Smooth muscle cell (in vitro differentiated cells): Measurements from ENCODE around the gene PGR. TPM values are rescaled to one million over a fixed set of nuclear protein-coding genes. Genes with fewer than 3 reads are reported as not detected.

Source experiments
- DNase-seq: peaks from one replicate; lab custom pipeline; 2025; ENCODE audit not compliant: unreplicated experiment; lab: John Stamatoyannopoulos, UW
- H2AFZ ChIP-seq: fragments of 200-600 bp; sonication (generic); 2 replicates; pipeline ENCODE4 v1.6.0; 2016; ENCODE audit warnings: antibody characterized with exemption, low read depth, mild to moderate bottlenecking
- H3F3A ChIP-seq: fragments of 200-600 bp; sonication (generic); 2 replicates; pipeline ENCODE4 v1.6.0; 2017; ENCODE audit warnings: antibody characterized with exemption, low read depth
- H3K27ac ChIP-seq: fragments of 200-600 bp; sonication (generic); 2 replicates; pipeline ENCODE4 v1.5.1; 2016; ENCODE audit warnings: low read depth, mild to moderate bottlenecking
- H3K27me3 ChIP-seq: fragments of 200-600 bp; sonication (generic); 2 replicates; pipeline ENCODE4 v1.6.1; 2016; ENCODE audit warnings: low read depth, mild to moderate bottlenecking
- H3K36me3 ChIP-seq: fragments of 200-600 bp; sonication (generic); 2 replicates; pipeline ENCODE4 v1.5.1; 2016; ENCODE audit warnings: low read depth
- H3K4me1 ChIP-seq: fragments of 200-600 bp; sonication (generic); 2 replicates; pipeline ENCODE4 v1.5.1; 2016; ENCODE audit warnings: low read depth
- H3K4me2 ChIP-seq: fragments of 200-600 bp; sonication (generic); 2 replicates; pipeline ENCODE4 v1.6.0; 2016; ENCODE audit warnings: mild to moderate bottlenecking
- H3K4me3 ChIP-seq: fragments of 200-600 bp; sonication (generic); 2 replicates; pipeline ENCODE4 v1.5.1; 2016; ENCODE audit warnings: mild to moderate bottlenecking
- H3K79me2 ChIP-seq: fragments of 200-600 bp; sonication (generic); 2 replicates; pipeline ENCODE4 v1.6.0; 2016; ENCODE audit warnings: low read depth, mild to moderate bottlenecking
- H3K9ac ChIP-seq: fragments of 200-600 bp; sonication (generic); 2 replicates; pipeline ENCODE4 v1.6.0; 2016; ENCODE audit warnings: low read depth
- H3K9me3 ChIP-seq: fragments of 200-600 bp; sonication (generic); replicated peaks from 2 replicates; pipeline ENCODE4 v1.5.1; 2016; ENCODE audit warnings: low read depth
- H4K20me1 ChIP-seq: fragments of 200-600 bp; sonication (generic); 2 replicates; pipeline ENCODE4 v1.6.0; 2016; ENCODE audit warnings: low read depth
- WGBS: methylation state at CpG from one replicate; pipeline ENCODE4 v1.1.7; 2016; ENCODE audit warnings: low lambda C conversion rate; 5-methylcytosine and 5-hydroxymethylcytosine counted together
- polyA plus RNA-seq: library from polyadenylated mRNA; unstranded; fragments of >200 nt; fragmentation: Nextera tagmentation; extraction: Ambion mirVana; gene quantifications from 2 replicates; pipeline ENCODE4 v1.2.1, GENCODE V29; 2016
- total RNA-seq: library from RNA; depleted of rRNA; stranded (reverse); fragments of >200 nt; gene quantifications from 2 replicates; pipeline ENCODE4 v1.2.3, GENCODE V29; 2014
- TF ChIP-seq, protein P1 (sequence below): fragments of 200-600 bp; sonication (generic); IDR thresholded peaks from 2 replicates; pipeline ENCODE4 v1.5.1; 2017; ENCODE audit warnings: borderline replicate concordance, mild to moderate bottlenecking, antibody characterized with exemption; ENCODE audit not compliant: insufficient read depth, poor library complexity, severe bottlenecking

PGR gene
- total and polyA plus RNA-seq, 2 experiments from 2014 or later = 0.27 to 0.85 TPM

- no peaks in the 10 kb centered on the region for H3K79me2 ChIP-seq
- TF ChIP-seq, protein P1, sequence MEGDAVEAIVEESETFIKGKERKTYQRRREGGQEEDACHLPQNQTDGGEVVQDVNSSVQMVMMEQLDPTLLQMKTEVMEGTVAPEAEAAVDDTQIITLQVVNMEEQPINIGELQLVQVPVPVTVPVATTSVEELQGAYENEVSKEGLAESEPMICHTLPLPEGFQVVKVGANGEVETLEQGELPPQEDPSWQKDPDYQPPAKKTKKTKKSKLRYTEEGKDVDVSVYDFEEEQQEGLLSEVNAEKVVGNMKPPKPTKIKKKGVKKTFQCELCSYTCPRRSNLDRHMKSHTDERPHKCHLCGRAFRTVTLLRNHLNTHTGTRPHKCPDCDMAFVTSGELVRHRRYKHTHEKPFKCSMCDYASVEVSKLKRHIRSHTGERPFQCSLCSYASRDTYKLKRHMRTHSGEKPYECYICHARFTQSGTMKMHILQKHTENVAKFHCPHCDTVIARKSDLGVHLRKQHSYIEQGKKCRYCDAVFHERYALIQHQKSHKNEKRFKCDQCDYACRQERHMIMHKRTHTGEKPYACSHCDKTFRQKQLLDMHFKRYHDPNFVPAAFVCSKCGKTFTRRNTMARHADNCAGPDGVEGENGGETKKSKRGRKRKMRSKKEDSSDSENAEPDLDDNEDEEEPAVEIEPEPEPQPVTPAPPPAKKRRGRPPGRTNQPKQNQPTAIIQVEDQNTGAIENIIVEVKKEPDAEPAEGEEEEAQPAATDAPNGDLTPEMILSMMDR = no peak
- H3K36me3 ChIP-seq = no peaks in the 10 kb centered on the region
- no peak overlapping the region for H3K9ac ChIP-seq
- no peaks in the 10 kb centered on the region for H3F3A ChIP-seq
- no peaks in the 10 kb centered on the region for H3K4me1 ChIP-seq
- no peaks in the 10 kb centered on the region for H4K20me1 ChIP-seq
- WGBS = 36% methylated on average over 2 of the region's 2 CpGs
- H2AFZ ChIP-seq = no peak overlapping the region
- DNase-seq = no peak
- H3K27ac ChIP-seq = no peak overlapping the region
- no peak overlapping the region for H3K4me3 ChIP-seq
- H3K9me3 ChIP-seq = no peaks in the 10 kb centered on the region
- no peak overlapping the region for H3K4me2 ChIP-seq
- H3K27me3 ChIP-seq = no peaks in the 10 kb centered on the region
These were observed 68.0 kb downstream of the PGR start for GRCh38 chr11:101061606-101062005.

GRCh38 chr11:101059331-101059730, 70.3 kb downstream of the PGR start:
- H3K4me2 ChIP-seq = no peak overlapping the region

GRCh38 chr11:101053492-101053891, 76.1 kb downstream of the PGR start:
- Histone ChIP-seq H3K9ac (no peak overlapping the region), H3K4me1 (no peaks in the 10 kb centered on the region), H3K79me2 (no peaks in the 10 kb centered on the region), H3K4me2 (no peak overlapping the region), H3K9me3 (no peaks in the 10 kb centered on the region), H3K27me3 (no peaks in the 10 kb centered on the region), H3K36me3 (no peaks in the 10 kb centered on the region), H2AFZ (no peak overlapping the region), H3K27ac (no peak overlapping the region), H4K20me1 (no peaks in the 10 kb centered on the region), H3F3A (no peaks in the 10 kb centered on the region), H3K4me3 (no peak overlapping the region)
- TF ChIP-seq, protein P1 = no peak
- WGBS = 81% methylated on average over 1 of the region's 1 CpG
- DNase-seq = no peak

More at GRCh38 chr11:101059331-101059730, 70.3 kb downstream of the PGR start:
- Histone ChIP-seq H3K9ac (no peak overlapping the region), H3K27ac (no peak overlapping the region), H3K4me1 (no peaks in the 10 kb centered on the region), H3K79me2 (no peaks in the 10 kb centered on the region), H2AFZ (no peak overlapping the region), H3K9me3 (no peaks in the 10 kb centered on the region), H3F3A (no peaks in the 10 kb centered on the region), H3K36me3 (no peaks in the 10 kb centered on the region), H4K20me1 (no peaks in the 10 kb centered on the region), H3K4me3 (no peak overlapping the region), H3K27me3 (no peaks in the 10 kb centered on the region)
- DNase-seq = no peak
- 89% methylated on average over 4 of the region's 4 CpGs for WGBS
- TF ChIP-seq, protein P1 = no peak

GRCh38 chr11:101051677-101052076, 77.9 kb downstream of the PGR start:
- no peaks in the 10 kb centered on the region for H3K4me1 ChIP-seq
- 60% methylated on average over 2 of the region's 2 CpGs for WGBS

More at GRCh38 chr11:101051677-101052076, 77.9 kb downstream of the PGR start:
- Histone ChIP-seq H3K27me3 (no peaks in the 10 kb centered on the region), H3K9ac (no peak overlapping the region), H3K4me2 (no peak overlapping the region), H4K20me1 (no peaks in the 10 kb centered on the region), H3K4me3 (no peak overlapping the region), H3K27ac (no peak overlapping the region), H3K36me3 (no peaks in the 10 kb centered on the region), H3K79me2 (no peaks in the 10 kb centered on the region), H3K9me3 (no peaks in the 10 kb centered on the region), H2AFZ (no peak overlapping the region), H3F3A (no peaks in the 10 kb centered on the region)
- TF ChIP-seq, protein P1 = no peak
- DNase-seq = no peak
